Testis (tissue), 2 donors: ENCODE measurements around the gene RPGRIP1.

ENCODE experiments used
- POLR2A ChIP-seq: fragments of 450-650 bp; IDR thresholded peaks from one replicate; pipeline ENCODE4 v1.6.1; 2017; ENCODE audit warnings: antibody characterized with exemption, mild to moderate bottlenecking, moderate library complexity
- TF ChIP-seq, protein P1 (sequence below), 3 experiments: fragments of 450-650 bp in 2 of 3; fragments of 200-600 bp in 1 of 3; sonication (generic) in 1 of 3; IDR thresholded peaks; one replicate each; pipeline ENCODE4 v1.5.1; 2016 to 2019; ENCODE audit warnings: antibody characterized with exemption in 3 of 3, mild to moderate bottlenecking in 2 of 3, moderate library complexity in 1 of 3

DNA sequence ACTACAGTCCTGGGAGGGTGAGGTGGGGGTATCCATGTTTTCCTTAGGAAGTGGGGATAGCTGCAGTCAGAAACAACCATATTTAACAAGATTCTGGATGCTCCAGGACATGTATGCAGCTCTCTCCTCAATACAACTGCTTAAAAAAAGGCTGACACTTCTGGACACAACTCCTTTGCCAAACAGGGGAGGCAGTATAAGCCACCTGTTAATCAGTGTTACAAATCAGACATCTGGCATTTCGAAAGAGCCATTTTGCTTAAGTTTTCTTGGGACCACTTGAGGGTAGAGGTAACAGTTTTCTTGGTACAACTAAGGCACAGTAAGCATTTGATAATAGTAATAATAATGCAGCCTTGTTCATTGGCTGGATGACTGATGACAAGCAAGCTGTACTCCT, 47.1 kb downstream of the RPGRIP1 start:
- TF ChIP-seq, protein P1, sequence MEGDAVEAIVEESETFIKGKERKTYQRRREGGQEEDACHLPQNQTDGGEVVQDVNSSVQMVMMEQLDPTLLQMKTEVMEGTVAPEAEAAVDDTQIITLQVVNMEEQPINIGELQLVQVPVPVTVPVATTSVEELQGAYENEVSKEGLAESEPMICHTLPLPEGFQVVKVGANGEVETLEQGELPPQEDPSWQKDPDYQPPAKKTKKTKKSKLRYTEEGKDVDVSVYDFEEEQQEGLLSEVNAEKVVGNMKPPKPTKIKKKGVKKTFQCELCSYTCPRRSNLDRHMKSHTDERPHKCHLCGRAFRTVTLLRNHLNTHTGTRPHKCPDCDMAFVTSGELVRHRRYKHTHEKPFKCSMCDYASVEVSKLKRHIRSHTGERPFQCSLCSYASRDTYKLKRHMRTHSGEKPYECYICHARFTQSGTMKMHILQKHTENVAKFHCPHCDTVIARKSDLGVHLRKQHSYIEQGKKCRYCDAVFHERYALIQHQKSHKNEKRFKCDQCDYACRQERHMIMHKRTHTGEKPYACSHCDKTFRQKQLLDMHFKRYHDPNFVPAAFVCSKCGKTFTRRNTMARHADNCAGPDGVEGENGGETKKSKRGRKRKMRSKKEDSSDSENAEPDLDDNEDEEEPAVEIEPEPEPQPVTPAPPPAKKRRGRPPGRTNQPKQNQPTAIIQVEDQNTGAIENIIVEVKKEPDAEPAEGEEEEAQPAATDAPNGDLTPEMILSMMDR (IDR thresholded peaks at IDR 0.05) = no peak
- TF ChIP-seq POLR2A = no peak
